Gastrocnemius medialis (tissue), 4 donors: ENCODE measurements around the gene PURA. TPM values are rescaled to one million over a fixed set of nuclear protein-coding genes. Genes with fewer than 3 reads are reported as not detected.

Experiments
- ATAC-seq, 2 donors: fragments of 150-250 bp; one replicate each; pipeline ENCODE4 v1.9.1; 2016
- DNase-seq, 2 donors: peaks; one replicate each; pipeline ENCODE4 v3.0.0-alpha.2; 2019
- H3K27ac ChIP-seq, 4 donors: fragments of 200-600 bp; sonication (generic); 1 replicate in 1 of 4; 2 replicates in 3 of 4; pipeline ENCODE4 v1.5.1; 2016 to 2018; ENCODE audit warnings: mild to moderate bottlenecking in 2 of 4, moderate library complexity in 1 of 4
- H3K27me3 ChIP-seq, 3 donors: fragments of 200-600 bp; sonication (generic) in 2 of 3; 1 replicate in 1 of 3; 2 replicates in 2 of 3; pipeline versions ENCODE4 v1.5.1 to v1.6.0; 2016 to 2019; ENCODE audit warnings: mild to moderate bottlenecking in 1 of 3, moderate library complexity in 1 of 3
- H3K36me3 ChIP-seq, 2 donors: fragments of 200-600 bp; sonication (generic) in 1 of 2; one replicate each; pipeline ENCODE4 v1.5.1; 2017 to 2018
- H3K4me1 ChIP-seq, 2 donors: fragments of 200-600 bp; sonication (generic) in 1 of 2; one replicate each; pipeline ENCODE4 v1.5.1; 2016 to 2017; ENCODE audit warnings: mild to moderate bottlenecking in 2 of 2
- H3K4me3 ChIP-seq, 4 donors: fragments of 200-600 bp; sonication (generic) in 3 of 4; 1 replicate in 1 of 4; 2 replicates in 3 of 4; pipeline ENCODE4 v1.5.1; 2016 to 2019; ENCODE audit warnings: mild to moderate bottlenecking in 2 of 4
- H3K9me3 ChIP-seq, 3 donors: fragments of 200-600 bp; sonication (generic) in 2 of 3; 1 replicate in 1 of 3; 2 replicates in 2 of 3; pipeline ENCODE4 v1.5.1; 2016 to 2019
- POLR2A ChIP-seq, 2 donors: fragments of 450-650 bp; IDR thresholded peaks; one replicate each; pipeline ENCODE4 v1.6.1; 2017; ENCODE audit warnings: antibody characterized with exemption in 2 of 2, mild to moderate bottlenecking in 2 of 2, moderate library complexity in 2 of 2
- in situ Hi-C, 4 donors: fragments of 200-750 bp; cut with MboI; loops; one replicate each; pipeline versions ENCODE4 v1.15.0 to v1.8.0; 2017; ENCODE audit warnings: low sequenced_read_pairs in 4 of 4
- intact Hi-C: fragments of 100-400 bp; cut with DNase I; formaldehyde crosslinking; loops from one replicate; pipeline ENCODE4 v1.15.1; 2023; ENCODE audit warnings: low total_unique reads
- total RNA-seq, 4 donors: library from RNA; depleted of rRNA; stranded (reverse); fragments of >200 nt; gene quantifications; one replicate each; pipeline versions ENCODE4 v1.1.0 to v1.2.3, GENCODE V29; 2016
- TF ChIP-seq, protein P1 (sequence below), 5 experiments: fragments of 450-650 bp in 3 of 5; fragments of 200-600 bp in 2 of 5; sonication (generic) in 2 of 5; IDR thresholded peaks in 4 of 5; conservative IDR thresholded peaks in 1 of 5; 1 replicate in 4 of 5; 2 replicates in 1 of 5; pipeline ENCODE4 v1.5.1; 2016 to 2019; ENCODE audit warnings: antibody characterized with exemption in 5 of 5, mild to moderate bottlenecking in 3 of 5, moderate library complexity in 3 of 5

The PURA gene
- total RNA-seq, 4 donors from 2014 or later: 13.6 to 20.6 (median 16.5) TPM

DNA sequence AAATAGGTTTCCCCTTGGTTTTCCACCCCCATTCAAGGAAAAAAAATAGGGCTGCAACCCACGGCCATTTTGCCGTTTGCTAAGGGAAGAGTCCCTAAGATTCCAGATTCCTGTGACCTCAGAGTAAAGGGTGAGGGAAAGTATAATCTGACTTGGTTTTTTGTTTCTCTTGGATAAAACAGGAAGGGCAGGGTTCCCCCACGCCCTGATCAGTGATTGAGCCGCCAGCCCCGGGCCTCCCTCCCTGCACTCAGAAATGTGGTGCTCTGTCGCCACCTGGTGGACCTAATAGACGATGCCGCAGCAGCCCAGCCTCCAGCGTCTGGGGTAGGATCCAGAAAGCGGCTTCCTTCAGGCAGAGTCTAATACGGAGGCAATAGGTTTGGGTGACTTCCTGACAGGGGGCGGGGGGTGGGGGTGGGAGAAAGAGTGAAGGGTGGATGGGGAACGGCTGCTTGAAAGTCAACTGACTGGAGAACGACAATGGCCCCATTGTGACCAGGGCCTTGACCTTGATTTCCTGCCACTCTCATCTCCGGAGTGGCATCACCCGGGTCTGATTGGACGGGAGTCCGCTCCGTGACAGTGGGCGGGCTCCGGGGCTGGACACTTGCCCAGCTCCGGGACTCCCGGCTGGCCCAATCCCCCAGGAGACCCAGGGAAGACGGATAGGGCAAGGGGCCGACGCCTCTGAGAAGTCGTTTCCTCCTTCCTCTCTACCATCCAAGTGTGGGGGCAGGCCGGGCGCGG is 43.3 kb downstream of the PURA start:
- Histone ChIP-seq H3K27me3 (no peaks in the 10 kb centered on the region), H3K9me3 (no peaks in the 10 kb centered on the region), H3K4me3 (peak overlapping the region; percentile 38 to 65 (median 50)), H3K4me1 (peaks cover 7 to 11% of the 10 kb centered on the region in 2 donors), H3K36me3 (no peaks in the 10 kb centered on the region), H3K27ac (peak overlapping the region in 3 of 4 donors; percentile 52 to 55 (median 54))
- ATAC-seq: peak; percentile 93 to 96
- in situ Hi-C loops: loop anchor here (5.0 to 10.0 kb wide), 3 partner anchors 85 to 375 kb away; no protein-coding TSS in a partner anchor
- no peak for TF ChIP-seq POLR2A (IDR thresholded peaks at IDR 0.05)
- TF ChIP-seq, protein P1, sequence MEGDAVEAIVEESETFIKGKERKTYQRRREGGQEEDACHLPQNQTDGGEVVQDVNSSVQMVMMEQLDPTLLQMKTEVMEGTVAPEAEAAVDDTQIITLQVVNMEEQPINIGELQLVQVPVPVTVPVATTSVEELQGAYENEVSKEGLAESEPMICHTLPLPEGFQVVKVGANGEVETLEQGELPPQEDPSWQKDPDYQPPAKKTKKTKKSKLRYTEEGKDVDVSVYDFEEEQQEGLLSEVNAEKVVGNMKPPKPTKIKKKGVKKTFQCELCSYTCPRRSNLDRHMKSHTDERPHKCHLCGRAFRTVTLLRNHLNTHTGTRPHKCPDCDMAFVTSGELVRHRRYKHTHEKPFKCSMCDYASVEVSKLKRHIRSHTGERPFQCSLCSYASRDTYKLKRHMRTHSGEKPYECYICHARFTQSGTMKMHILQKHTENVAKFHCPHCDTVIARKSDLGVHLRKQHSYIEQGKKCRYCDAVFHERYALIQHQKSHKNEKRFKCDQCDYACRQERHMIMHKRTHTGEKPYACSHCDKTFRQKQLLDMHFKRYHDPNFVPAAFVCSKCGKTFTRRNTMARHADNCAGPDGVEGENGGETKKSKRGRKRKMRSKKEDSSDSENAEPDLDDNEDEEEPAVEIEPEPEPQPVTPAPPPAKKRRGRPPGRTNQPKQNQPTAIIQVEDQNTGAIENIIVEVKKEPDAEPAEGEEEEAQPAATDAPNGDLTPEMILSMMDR (IDR thresholded peaks at IDR 0.05 in 4 of 5, conservative IDR thresholded peaks at IDR 0.05 in 1 of 5): peak; percentile 88 to 93 (median 91)
- DNase-seq: peak; percentile 70 to 80
- intact Hi-C loops: loop anchor here (1.0 to 10.0 kb wide), 5 partner anchors 12 to 370 kb away; partner anchors contain the start of gene PURA

DNA sequence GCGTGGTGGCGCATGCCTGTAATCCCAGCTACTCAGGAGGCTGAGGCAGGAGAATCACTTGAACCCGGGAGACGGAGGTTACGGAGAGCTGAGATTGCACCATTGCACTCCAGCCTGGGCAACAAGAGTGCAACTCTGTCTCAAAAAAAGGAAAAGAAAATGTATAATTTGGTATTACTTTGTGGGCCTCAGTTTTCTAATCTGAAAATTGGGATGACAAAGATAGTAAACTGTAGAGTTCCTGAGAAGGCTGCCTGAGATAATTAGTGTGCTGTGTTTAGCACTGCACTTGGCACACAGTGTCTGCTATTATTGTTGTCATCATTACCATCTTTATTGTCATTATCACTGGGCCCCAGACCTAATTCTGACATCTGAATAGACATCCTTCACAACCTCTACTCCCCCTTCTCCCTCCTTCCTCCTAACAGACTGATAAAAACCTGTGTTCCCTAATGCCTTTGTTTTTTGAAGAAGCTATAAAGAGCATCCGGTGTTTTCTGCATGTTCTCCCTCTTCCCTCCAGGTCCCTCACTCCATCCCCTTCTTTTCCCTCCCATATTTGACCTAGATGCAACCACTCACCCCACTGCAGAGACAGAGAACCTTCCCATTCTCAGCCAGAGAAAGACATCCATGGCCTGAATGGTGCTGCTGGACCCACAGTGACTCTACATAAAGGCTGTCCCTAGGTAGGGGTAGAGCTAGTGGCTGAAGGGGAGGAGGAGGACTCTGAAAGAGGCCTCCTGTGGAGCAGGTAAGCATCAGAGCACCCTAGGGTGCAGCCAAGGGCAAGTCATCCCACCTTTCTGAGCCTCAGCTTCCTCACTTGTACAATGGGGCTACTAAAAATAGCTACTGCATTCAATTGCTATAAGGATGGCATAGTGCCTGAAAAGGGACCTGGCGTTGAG is 45.4 kb downstream of the PURA start:
- no peak for DNase-seq
- in situ Hi-C loops: loop anchor here (5.0 to 10.0 kb wide), 3 partner anchors 87 to 377 kb away; no protein-coding TSS in a partner anchor
- intact Hi-C loops: loop anchor here (5.0 to 10.0 kb wide), 2 partner anchors 47 to 314 kb away; partner anchors contain the start of gene PURA

DNA sequence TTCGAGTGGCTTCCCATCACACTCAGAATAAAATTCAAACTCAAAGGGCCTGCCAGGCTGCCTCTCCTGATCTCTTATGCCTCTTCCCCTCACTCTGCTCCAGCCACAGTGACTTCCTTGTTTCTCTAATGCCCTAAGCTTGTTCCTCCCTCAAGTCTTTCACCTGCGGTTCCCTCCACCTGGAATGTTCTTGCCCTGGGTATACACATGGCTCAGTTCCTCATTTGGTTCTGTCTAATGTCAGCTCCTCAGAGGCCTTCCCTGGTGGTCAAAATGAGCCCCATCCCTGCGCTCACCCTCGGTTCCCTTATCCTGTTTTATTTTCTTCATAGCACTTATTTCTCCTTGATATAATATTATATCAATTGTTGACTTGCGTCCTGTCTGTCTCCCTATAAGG is 48.4 kb downstream of the PURA start:
- DNase-seq (no peak), ATAC-seq (no peak)
- in situ Hi-C loops: loop anchor here in 2 of 4 donors (10.0 kb wide), 2 partner anchors 193 to 377 kb away; no protein-coding TSS in a partner anchor
- no peak for TF ChIP-seq POLR2A (IDR thresholded peaks at IDR 0.05)
- TF ChIP-seq, protein P1 (IDR thresholded peaks at IDR 0.05 in 4 of 5, conservative IDR thresholded peaks at IDR 0.05 in 1 of 5): no peak
- Histone ChIP-seq H3K27me3 (no peaks in the 10 kb centered on the region), H3K27ac (no peak overlapping the region), H3K36me3 (no peaks in the 10 kb centered on the region), H3K4me3 (no peak overlapping the region), H3K9me3 (no peaks in the 10 kb centered on the region), H3K4me1 (peaks cover 0 to 3% of the 10 kb centered on the region in 2 donors)
- intact Hi-C loops: no loop called here

More for the DNA sequence above, 45.4 kb downstream of the PURA start:
- ATAC-seq: no peak
- no peaks in the 10 kb centered on the region for H3K27me3 ChIP-seq
- no peaks in the 10 kb centered on the region for H3K36me3 ChIP-seq
- no peaks in the 10 kb centered on the region for H3K9me3 ChIP-seq
- TF ChIP-seq, protein P1 (IDR thresholded peaks at IDR 0.05 in 4 of 5, conservative IDR thresholded peaks at IDR 0.05 in 1 of 5): no peak
- TF ChIP-seq POLR2A (IDR thresholded peaks at IDR 0.05): no peak
- H3K27ac ChIP-seq: no peak overlapping the region
- H3K4me3 ChIP-seq: no peak overlapping the region
- H3K4me1 ChIP-seq: peaks cover 4 to 9% of the 10 kb centered on the region in 2 donors

GRCh38 chr5:140162781-140163180 is 48.9 kb downstream of the PURA start:
- H3K4me1 ChIP-seq: no peaks in the 10 kb centered on the region
- no peaks in the 10 kb centered on the region for H3K9me3 ChIP-seq
- no peaks in the 10 kb centered on the region for H3K27me3 ChIP-seq
- no peak overlapping the region for H3K4me3 ChIP-seq
- in situ Hi-C loops: loop anchor here in 2 of 4 donors (10.0 kb wide), 2 partner anchors 192 to 378 kb away; no protein-coding TSS in a partner anchor
- no peaks in the 10 kb centered on the region for H3K36me3 ChIP-seq
- DNase-seq (no peak), ATAC-seq (no peak)
- intact Hi-C loops: no loop called here
- no peak overlapping the region for H3K27ac ChIP-seq
- TF ChIP-seq POLR2A (IDR thresholded peaks at IDR 0.05): no peak
- TF ChIP-seq, protein P1 (IDR thresholded peaks at IDR 0.05 in 4 of 5, conservative IDR thresholded peaks at IDR 0.05 in 1 of 5): no peak
